ENCODE results near the gene IRGQ.

Gene IRGQ

GRCh38 chr19:43575156-43575950 lies 20.6 kb downstream of the IRGQ start, which contains the start of the genes PINLYP and XRCC1:
TSS of gene PINLYP (plus strand) at chr19:43575801. CDS start at chr19:43577192, 1,391 bp downstream.
TSS of gene XRCC1 (minus strand) at chr19:43575527. CDS start at chr19:43575458, 69 bp downstream.
- Histone ChIP-seq H3K4me1 (ENCODE audit: control insufficient read depth, insufficient read depth, low read length, poor library complexity, severe bottlenecking) (peaks cover 16% of the 10 kb centered on the region), H3K27ac (ENCODE audit: insufficient read depth, low read length, poor library complexity, severe bottlenecking) (peak within 1 kb of the TSS; percentile 96), H3K9me3 (ENCODE audit: control insufficient read depth, low read length) (no peaks in the 10 kb centered on the region), H3K36me3 (ENCODE audit: control insufficient read depth, insufficient read depth, low read length) (no peaks in the 10 kb centered on the region), H3K27me3 (replicated peaks; ENCODE audit: control insufficient read depth, insufficient read depth, low read length, poor library complexity, severe bottlenecking) (no peaks in the 10 kb centered on the region), H3K4me3 (ENCODE audit: insufficient read depth, low read depth, low read length, poor library complexity, severe bottlenecking) (peak within 1 kb of the TSS; percentile 92)
- peak; percentile 95 to 96 (median 95) for DNase-seq

- no peak for DNase-seq
- Histone ChIP-seq H3K27me3 (replicated peaks; ENCODE audit: control insufficient read depth, insufficient read depth, low read length, poor library complexity, severe bottlenecking) (no peaks in the 10 kb centered on the region), H3K4me1 (ENCODE audit: control insufficient read depth, insufficient read depth, low read length, poor library complexity, severe bottlenecking) (peaks cover 16% of the 10 kb centered on the region)
Measured at GRCh38 chr19:43574424-43575155, 21.3 kb downstream of the IRGQ start.

GRCh38 chr19:43572171-43572588 lies 23.8 kb downstream of the IRGQ start:
- Histone ChIP-seq H3K4me3 (ENCODE audit: insufficient read depth, low read depth, low read length, poor library complexity, severe bottlenecking) (no peak overlapping the region), H3K9me3 (ENCODE audit: control insufficient read depth, low read length) (no peaks in the 10 kb centered on the region)
- no peak for DNase-seq

More at GRCh38 chr19:43574424-43575155, 21.3 kb downstream of the IRGQ start:
- peak overlapping the region; percentile 96 for H3K27ac ChIP-seq (ENCODE audit: insufficient read depth, low read length, poor library complexity, severe bottlenecking)
- H3K36me3 ChIP-seq (ENCODE audit: control insufficient read depth, insufficient read depth, low read length) = no peaks in the 10 kb centered on the region
- peak overlapping the region; percentile 92 for H3K4me3 ChIP-seq (ENCODE audit: insufficient read depth, low read depth, low read length, poor library complexity, severe bottlenecking)
- no peaks in the 10 kb centered on the region for H3K9me3 ChIP-seq (ENCODE audit: control insufficient read depth, low read length)

GRCh38 chr19:43570174-43570791 lies 25.7 kb downstream of the IRGQ start:
- no peaks in the 10 kb centered on the region for H3K9me3 ChIP-seq (ENCODE audit: control insufficient read depth, low read length)
- no peak overlapping the region for H3K27ac ChIP-seq (ENCODE audit: insufficient read depth, low read length, poor library complexity, severe bottlenecking)
- peaks cover 9% of the 10 kb centered on the region for H3K4me1 ChIP-seq (ENCODE audit: control insufficient read depth, insufficient read depth, low read length, poor library complexity, severe bottlenecking)
- no peak overlapping the region for H3K4me3 ChIP-seq (ENCODE audit: insufficient read depth, low read depth, low read length, poor library complexity, severe bottlenecking)
- no peaks in the 10 kb centered on the region for H3K36me3 ChIP-seq (ENCODE audit: control insufficient read depth, insufficient read depth, low read length)
- DNase-seq = no peak
- no peaks in the 10 kb centered on the region for H3K27me3 ChIP-seq (replicated peaks; ENCODE audit: control insufficient read depth, insufficient read depth, low read length, poor library complexity, severe bottlenecking)

More at GRCh38 chr19:43572171-43572588, 23.8 kb downstream of the IRGQ start:
- Histone ChIP-seq H3K4me1 (ENCODE audit: control insufficient read depth, insufficient read depth, low read length, poor library complexity, severe bottlenecking) (peaks cover 16% of the 10 kb centered on the region), H3K27ac (ENCODE audit: insufficient read depth, low read length, poor library complexity, severe bottlenecking) (no peak overlapping the region), H3K27me3 (replicated peaks; ENCODE audit: control insufficient read depth, insufficient read depth, low read length, poor library complexity, severe bottlenecking) (no peaks in the 10 kb centered on the region), H3K36me3 (ENCODE audit: control insufficient read depth, insufficient read depth, low read length) (no peaks in the 10 kb centered on the region)

GRCh38 chr19:43569657-43570056 lies 26.3 kb downstream of the IRGQ start:
- Histone ChIP-seq H3K36me3 (ENCODE audit: control insufficient read depth, insufficient read depth, low read length) (no peaks in the 10 kb centered on the region), H3K9me3 (ENCODE audit: control insufficient read depth, low read length) (no peaks in the 10 kb centered on the region), H3K4me3 (ENCODE audit: insufficient read depth, low read depth, low read length, poor library complexity, severe bottlenecking) (no peak overlapping the region), H3K27ac (ENCODE audit: insufficient read depth, low read length, poor library complexity, severe bottlenecking) (no peak overlapping the region), H3K27me3 (replicated peaks; ENCODE audit: control insufficient read depth, insufficient read depth, low read length, poor library complexity, severe bottlenecking) (no peaks in the 10 kb centered on the region), H3K4me1 (ENCODE audit: control insufficient read depth, insufficient read depth, low read length, poor library complexity, severe bottlenecking) (peaks cover 4% of the 10 kb centered on the region)
- DNase-seq = no peak

GRCh38 chr19:43564800-43565199 lies 31.1 kb downstream of the IRGQ start:
- no peaks in the 10 kb centered on the region for H3K36me3 ChIP-seq (ENCODE audit: control insufficient read depth, insufficient read depth, low read length)
- no peaks in the 10 kb centered on the region for H3K9me3 ChIP-seq (ENCODE audit: control insufficient read depth, low read length)
- H3K4me1 ChIP-seq (ENCODE audit: control insufficient read depth, insufficient read depth, low read length, poor library complexity, severe bottlenecking) = peaks cover 28% of the 10 kb centered on the region
- H3K27me3 ChIP-seq (replicated peaks; ENCODE audit: control insufficient read depth, insufficient read depth, low read length, poor library complexity, severe bottlenecking) = no peaks in the 10 kb centered on the region
- no peak overlapping the region for H3K4me3 ChIP-seq (ENCODE audit: insufficient read depth, low read depth, low read length, poor library complexity, severe bottlenecking)
- no peak for DNase-seq
- no peak overlapping the region for H3K27ac ChIP-seq (ENCODE audit: insufficient read depth, low read length, poor library complexity, severe bottlenecking)

- no peaks in the 10 kb centered on the region for H3K36me3 ChIP-seq (ENCODE audit: control insufficient read depth, insufficient read depth, low read length)
- H3K4me1 ChIP-seq (ENCODE audit: control insufficient read depth, insufficient read depth, low read length, poor library complexity, severe bottlenecking) = peaks cover 28% of the 10 kb centered on the region
- no peak overlapping the region for H3K4me3 ChIP-seq (ENCODE audit: insufficient read depth, low read depth, low read length, poor library complexity, severe bottlenecking)
- no peaks in the 10 kb centered on the region for H3K27me3 ChIP-seq (replicated peaks; ENCODE audit: control insufficient read depth, insufficient read depth, low read length, poor library complexity, severe bottlenecking)
- no peaks in the 10 kb centered on the region for H3K9me3 ChIP-seq (ENCODE audit: control insufficient read depth, low read length)
- peak overlapping the region; percentile 71 for H3K27ac ChIP-seq (ENCODE audit: insufficient read depth, low read length, poor library complexity, severe bottlenecking)
- no peak for DNase-seq
Measured at GRCh38 chr19:43563816-43564457, 32.0 kb downstream of the IRGQ start.

GRCh38 chr19:43562698-43563241 lies 33.2 kb downstream of the IRGQ start:
- Histone ChIP-seq H3K4me1 (ENCODE audit: control insufficient read depth, insufficient read depth, low read length, poor library complexity, severe bottlenecking) (peaks cover 28% of the 10 kb centered on the region), H3K9me3 (ENCODE audit: control insufficient read depth, low read length) (no peaks in the 10 kb centered on the region), H3K4me3 (ENCODE audit: insufficient read depth, low read depth, low read length, poor library complexity, severe bottlenecking) (no peak overlapping the region), H3K36me3 (ENCODE audit: control insufficient read depth, insufficient read depth, low read length) (no peaks in the 10 kb centered on the region), H3K27ac (ENCODE audit: insufficient read depth, low read length, poor library complexity, severe bottlenecking) (peak overlapping the region; percentile 71), H3K27me3 (replicated peaks; ENCODE audit: control insufficient read depth, insufficient read depth, low read length, poor library complexity, severe bottlenecking) (no peaks in the 10 kb centered on the region)
- DNase-seq = peak; percentile 67 to 72 (median 71)

- Histone ChIP-seq H3K27me3 (replicated peaks; ENCODE audit: control insufficient read depth, insufficient read depth, low read length, poor library complexity, severe bottlenecking) (no peaks in the 10 kb centered on the region), H3K9me3 (ENCODE audit: control insufficient read depth, low read length) (no peaks in the 10 kb centered on the region), H3K27ac (ENCODE audit: insufficient read depth, low read length, poor library complexity, severe bottlenecking) (peak overlapping the region; percentile 71), H3K4me3 (ENCODE audit: insufficient read depth, low read depth, low read length, poor library complexity, severe bottlenecking) (peak overlapping the region; percentile 28), H3K36me3 (ENCODE audit: control insufficient read depth, insufficient read depth, low read length) (peaks cover 3% of the 10 kb centered on the region), H3K4me1 (ENCODE audit: control insufficient read depth, insufficient read depth, low read length, poor library complexity, severe bottlenecking) (peaks cover 28% of the 10 kb centered on the region)
- no peak for DNase-seq
Measured at GRCh38 chr19:43562226-43562697, 33.7 kb downstream of the IRGQ start.

All from effector memory CD4-positive, alpha-beta T cell (primary cell).